DOHH2 (cell line): ENCODE results near the gene PTGDS.

ENCODE experiments used
- H3F3A ChIP-seq: fragments of 200-600 bp; sonication (generic), shearing (Covaris generic); 2 replicates; pipeline ENCODE4 v1.6.0; 2016; ENCODE audit warnings: antibody characterized with exemption, mild to moderate bottlenecking; ENCODE audit not compliant: control insufficient read depth, insufficient read depth
- H3K27ac ChIP-seq: fragments of 200-600 bp; sonication (generic); 2 replicates; pipeline ENCODE4 v1.5.1; 2014; ENCODE audit warnings: low read depth, mild to moderate bottlenecking, low read length, moderate library complexity
- H3K27me3 ChIP-seq: fragments of 200-600 bp; sonication (generic); 2 replicates; pipeline ENCODE4 v1.6.1; 2014; ENCODE audit warnings: mild to moderate bottlenecking, low read length, mixed read lengths; ENCODE audit not compliant: control insufficient read depth
- H3K36me3 ChIP-seq: fragments of 200-600 bp; sonication (generic); 2 replicates; pipeline ENCODE4 v1.6.1; 2014; ENCODE audit warnings: mild to moderate bottlenecking, low read length, moderate library complexity, mixed read lengths; ENCODE audit not compliant: control insufficient read depth
- H3K4me1 ChIP-seq: fragments of 200-600 bp; sonication (generic); 2 replicates; pipeline ENCODE4 v1.6.1; 2014; ENCODE audit warnings: mild to moderate bottlenecking, low read length, mixed read lengths; ENCODE audit not compliant: control insufficient read depth
- H3K4me2 ChIP-seq: fragments of 200-600 bp; sonication (generic); 2 replicates; pipeline ENCODE4 v1.6.0; 2014; ENCODE audit warnings: mild to moderate bottlenecking, low read length, moderate library complexity
- H3K4me3 ChIP-seq: fragments of 200-600 bp; sonication (generic); 2 replicates; pipeline ENCODE4 v1.5.1; 2014; ENCODE audit warnings: mild to moderate bottlenecking, low read length, mixed read lengths
- H3K79me2 ChIP-seq: fragments of 200-600 bp; sonication (generic); 2 replicates; pipeline ENCODE4 v1.6.1; 2014; ENCODE audit warnings: mild to moderate bottlenecking, low read length, mixed read lengths; ENCODE audit not compliant: control insufficient read depth
- H3K9me2 ChIP-seq: fragments of 200-600 bp; sonication (generic); replicated peaks from 2 replicates; pipeline ENCODE4 v1.6.1; 2014; ENCODE audit warnings: mild to moderate bottlenecking, low read length, mixed read lengths; ENCODE audit not compliant: control insufficient read depth
- H3K9me3 ChIP-seq: fragments of 200-600 bp; sonication (generic); 2 replicates; pipeline ENCODE4 v1.6.1; 2014; ENCODE audit warnings: antibody characterized with exemption, low read length, mixed read lengths; ENCODE audit not compliant: control insufficient read depth, insufficient read depth
- H4K20me1 ChIP-seq: fragments of 200-600 bp; sonication (generic); 2 replicates; pipeline ENCODE4 v1.6.0; 2014; ENCODE audit warnings: low read depth, mild to moderate bottlenecking, antibody characterized with exemption, low read length, moderate library complexity; ENCODE audit not compliant: control insufficient read depth, insufficient read depth
- EZH2phosphoT487 ChIP-seq: fragments of 200-600 bp; sonication (generic); IDR thresholded peaks from 2 replicates; pipeline ENCODE4 v1.6.1; 2017; ENCODE audit warnings: borderline replicate concordance, mild to moderate bottlenecking, antibody characterized with exemption, low read length, moderate library complexity, mixed read lengths
- TF ChIP-seq, protein P1 (sequence below): fragments of 200-600 bp; sonication (generic); IDR thresholded peaks from one replicate; pipeline ENCODE4 v1.5.1; 2014; ENCODE audit warnings: antibody characterized with exemption, mild to moderate bottlenecking, low read depth, low read length; ENCODE audit not compliant: poor library complexity, severe bottlenecking

The PTGDS gene

DNA sequence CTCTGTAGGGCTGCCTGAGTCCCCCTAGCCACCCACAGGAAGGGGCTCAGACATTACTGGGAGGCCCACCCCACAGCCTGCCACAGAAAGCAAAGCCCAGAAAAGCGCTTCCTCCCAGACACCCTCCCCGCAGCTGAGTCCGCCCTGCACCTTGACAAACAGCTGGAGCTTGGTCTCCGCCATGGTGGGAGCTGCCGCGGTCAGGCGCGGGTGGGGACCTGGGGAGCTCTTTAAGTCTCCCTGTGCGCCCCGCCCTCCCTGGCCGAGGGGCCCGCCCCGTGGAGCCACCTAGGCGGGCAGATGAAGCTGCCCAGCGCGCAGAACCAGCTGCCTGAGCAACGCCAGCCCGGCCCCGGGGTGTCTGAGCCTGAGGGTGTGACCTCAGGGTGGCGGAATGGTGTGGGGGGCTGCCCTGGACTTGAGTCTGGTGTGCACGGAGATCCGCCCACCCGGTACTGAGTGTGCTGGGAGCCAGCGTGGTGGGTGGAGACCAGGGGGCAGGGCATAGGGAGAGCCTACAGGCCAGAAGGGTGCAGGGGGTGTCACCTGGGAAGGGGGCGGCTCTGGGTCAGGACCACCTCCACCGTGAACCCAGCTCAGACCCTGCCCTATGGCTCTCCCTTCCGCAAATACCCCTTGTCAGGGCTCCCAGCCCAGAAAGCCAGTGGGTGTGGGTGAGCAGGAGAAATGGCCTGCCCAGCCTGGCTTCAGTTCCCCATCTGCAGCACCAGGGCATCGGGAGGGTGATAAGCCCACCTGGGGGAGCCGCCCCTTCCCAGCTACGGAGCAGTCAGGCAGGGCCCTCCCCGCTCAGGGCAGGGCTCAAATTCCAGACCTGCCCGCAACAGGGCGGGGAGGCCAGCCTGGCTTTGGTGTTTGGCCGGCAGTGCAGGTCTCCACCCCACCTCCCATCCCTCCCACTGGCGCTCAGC lies 19.3 kb downstream of the PTGDS start, which contains the start of gene CLIC3:
TSS of gene CLIC3 (minus strand) at position 208 of the 932 bp plus-strand sequence. CDS start at position 183, 25 bp downstream.
- Histone ChIP-seq H4K20me1 (peaks cover 7% of the 10 kb centered on the region; the same call in 1 of the 2 replicates), H3K27me3 (peaks cover 28% of the 10 kb centered on the region), H3K27ac (no peak within 1 kb of the TSS), H3K4me3 (no peak within 1 kb of the TSS), H3K79me2 (peaks cover 10% of the 10 kb centered on the region), H3K4me1 (peaks cover 42% of the 10 kb centered on the region), H3F3A (no peaks in the 10 kb centered on the region), H3K9me2 (no peaks in the 10 kb centered on the region), H3K4me2 (peak within 1 kb of the TSS; percentile 38), H3K36me3 (peaks cover 8% of the 10 kb centered on the region), H3K9me3 (no peaks in the 10 kb centered on the region)
- no peak for TF ChIP-seq EZH2phosphoT487
- TF ChIP-seq, protein P1, sequence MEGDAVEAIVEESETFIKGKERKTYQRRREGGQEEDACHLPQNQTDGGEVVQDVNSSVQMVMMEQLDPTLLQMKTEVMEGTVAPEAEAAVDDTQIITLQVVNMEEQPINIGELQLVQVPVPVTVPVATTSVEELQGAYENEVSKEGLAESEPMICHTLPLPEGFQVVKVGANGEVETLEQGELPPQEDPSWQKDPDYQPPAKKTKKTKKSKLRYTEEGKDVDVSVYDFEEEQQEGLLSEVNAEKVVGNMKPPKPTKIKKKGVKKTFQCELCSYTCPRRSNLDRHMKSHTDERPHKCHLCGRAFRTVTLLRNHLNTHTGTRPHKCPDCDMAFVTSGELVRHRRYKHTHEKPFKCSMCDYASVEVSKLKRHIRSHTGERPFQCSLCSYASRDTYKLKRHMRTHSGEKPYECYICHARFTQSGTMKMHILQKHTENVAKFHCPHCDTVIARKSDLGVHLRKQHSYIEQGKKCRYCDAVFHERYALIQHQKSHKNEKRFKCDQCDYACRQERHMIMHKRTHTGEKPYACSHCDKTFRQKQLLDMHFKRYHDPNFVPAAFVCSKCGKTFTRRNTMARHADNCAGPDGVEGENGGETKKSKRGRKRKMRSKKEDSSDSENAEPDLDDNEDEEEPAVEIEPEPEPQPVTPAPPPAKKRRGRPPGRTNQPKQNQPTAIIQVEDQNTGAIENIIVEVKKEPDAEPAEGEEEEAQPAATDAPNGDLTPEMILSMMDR: no peak

- H3K27ac ChIP-seq: no peak overlapping the region
- H4K20me1 ChIP-seq: peaks cover 7% of the 10 kb centered on the region; the same call in 1 of the 2 replicates
- H3K9me3 ChIP-seq: no peaks in the 10 kb centered on the region
- no peak overlapping the region for H3K4me2 ChIP-seq
- H3K36me3 ChIP-seq: peaks cover 8% of the 10 kb centered on the region
- H3K4me1 ChIP-seq: peaks cover 42% of the 10 kb centered on the region
- H3K27me3 ChIP-seq: peaks cover 28% of the 10 kb centered on the region
- no peaks in the 10 kb centered on the region for H3F3A ChIP-seq
- H3K79me2 ChIP-seq: peaks cover 10% of the 10 kb centered on the region
- no peak overlapping the region for H3K4me3 ChIP-seq
- no peaks in the 10 kb centered on the region for H3K9me2 ChIP-seq
- TF ChIP-seq, protein P1: no peak
- no peak for TF ChIP-seq EZH2phosphoT487
Observed at GRCh38 chr9:136997371-136997770, 20.1 kb downstream of the PTGDS start.

DNA sequence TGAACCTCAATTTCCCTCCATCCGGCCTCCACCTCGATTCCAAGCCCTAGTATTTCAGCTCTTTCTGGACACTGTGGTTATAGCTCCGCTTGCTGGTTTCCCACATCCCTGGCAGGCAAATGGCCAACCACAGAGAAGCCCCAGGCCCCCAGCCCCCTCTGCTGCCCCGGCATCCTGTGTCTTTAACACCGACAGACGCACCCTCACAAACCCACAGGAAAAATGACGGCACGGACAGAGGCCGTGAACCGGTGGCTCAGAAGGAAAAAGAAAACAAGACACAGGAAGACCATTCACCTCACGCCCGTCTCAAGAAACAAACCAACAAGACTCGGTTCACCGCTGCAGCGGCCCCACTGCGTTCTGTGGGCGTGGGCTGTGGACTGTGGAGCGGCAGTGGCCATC lies 20.5 kb downstream of the PTGDS start:
- Histone ChIP-seq H3K4me2 (no peak overlapping the region), H3K27ac (no peak overlapping the region), H4K20me1 (peaks cover 6% of the 10 kb centered on the region; the same call in 1 of the 2 replicates), H3K4me1 (peaks cover 41% of the 10 kb centered on the region), H3F3A (no peaks in the 10 kb centered on the region), H3K9me2 (no peaks in the 10 kb centered on the region), H3K79me2 (peaks cover 9% of the 10 kb centered on the region), H3K27me3 (peaks cover 28% of the 10 kb centered on the region), H3K36me3 (peaks cover 8% of the 10 kb centered on the region), H3K9me3 (no peaks in the 10 kb centered on the region), H3K4me3 (no peak overlapping the region)
- no peak for TF ChIP-seq EZH2phosphoT487
- TF ChIP-seq, protein P1: no peak
